ENCODE measurements around the gene SMIM10L2A.

- TF ChIP-seq CTCF (IDR thresholded peaks at IDR 0.05; ENCODE audit: insufficient read depth, low read length) (no peak), POLR2AphosphoS5 (IDR thresholded peaks at IDR 0.05; ENCODE audit: low read depth) (no peak), REST (IDR thresholded peaks at IDR 0.05; ENCODE audit: insufficient replicate concordance, low read depth) (no peak), GABPA (IDR thresholded peaks at IDR 0.05; ENCODE audit: low read depth) (no peak), SPI1 (IDR thresholded peaks at IDR 0.05; ENCODE audit: borderline replicate concordance, low read depth) (no peak)
Measured at GRCh38 chrX:135382260-135382659, 39.5 kb upstream of the SMIM10L2A start.
